Right lobe of liver (tissue), 4 donors: ENCODE data around the gene ZFYVE9.

Experiments
- POLR2A ChIP-seq: fragments of 450-650 bp; IDR thresholded peaks from one replicate; pipeline ENCODE4 v1.6.1; 2017; ENCODE audit warnings: antibody characterized with exemption, mild to moderate bottlenecking
- TF ChIP-seq, protein P1 (sequence below), 4 donors: fragments of 200-600 bp in 3 of 4; fragments of 450-650 bp in 1 of 4; IDR thresholded peaks; one replicate each; pipeline versions ENCODE4 v1.5.1 to v1.8.0; 2016 to 2022; ENCODE audit warnings: antibody characterized with exemption in 4 of 4, mild to moderate bottlenecking in 2 of 4
- donor health status: DM: no; HTN: no; CAD: no.
- donor health status: DM: no; HTN: no; CAD: no.
- donor health status: DM: no; HTN: yes; CAD: no.

DNA sequence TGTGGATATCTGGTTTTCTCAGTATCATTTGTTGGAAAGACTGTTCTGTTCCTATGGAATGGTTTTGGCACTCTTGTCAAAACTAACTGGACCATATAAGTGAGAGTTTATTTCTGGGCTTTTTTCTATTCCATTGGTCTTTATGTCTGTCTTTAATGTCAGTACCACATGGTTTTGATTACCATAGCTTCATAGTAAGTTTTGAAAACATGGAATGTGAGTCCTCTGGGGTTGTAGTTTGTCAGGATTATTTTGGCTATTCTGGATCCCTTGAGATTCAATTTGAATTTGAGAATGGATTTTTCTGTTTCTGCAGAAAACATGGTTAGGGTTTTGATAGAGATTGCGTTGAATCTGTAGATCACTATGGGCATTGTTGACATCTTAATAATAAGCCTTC is 107.9 kb downstream of the ZFYVE9 start:
- TF ChIP-seq, protein P1, sequence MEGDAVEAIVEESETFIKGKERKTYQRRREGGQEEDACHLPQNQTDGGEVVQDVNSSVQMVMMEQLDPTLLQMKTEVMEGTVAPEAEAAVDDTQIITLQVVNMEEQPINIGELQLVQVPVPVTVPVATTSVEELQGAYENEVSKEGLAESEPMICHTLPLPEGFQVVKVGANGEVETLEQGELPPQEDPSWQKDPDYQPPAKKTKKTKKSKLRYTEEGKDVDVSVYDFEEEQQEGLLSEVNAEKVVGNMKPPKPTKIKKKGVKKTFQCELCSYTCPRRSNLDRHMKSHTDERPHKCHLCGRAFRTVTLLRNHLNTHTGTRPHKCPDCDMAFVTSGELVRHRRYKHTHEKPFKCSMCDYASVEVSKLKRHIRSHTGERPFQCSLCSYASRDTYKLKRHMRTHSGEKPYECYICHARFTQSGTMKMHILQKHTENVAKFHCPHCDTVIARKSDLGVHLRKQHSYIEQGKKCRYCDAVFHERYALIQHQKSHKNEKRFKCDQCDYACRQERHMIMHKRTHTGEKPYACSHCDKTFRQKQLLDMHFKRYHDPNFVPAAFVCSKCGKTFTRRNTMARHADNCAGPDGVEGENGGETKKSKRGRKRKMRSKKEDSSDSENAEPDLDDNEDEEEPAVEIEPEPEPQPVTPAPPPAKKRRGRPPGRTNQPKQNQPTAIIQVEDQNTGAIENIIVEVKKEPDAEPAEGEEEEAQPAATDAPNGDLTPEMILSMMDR (IDR thresholded peaks at IDR 0.05) = no peak
- no peak for TF ChIP-seq POLR2A
